Fibroblast of mammary gland (primary cell): ENCODE measurements around the gene CDO1.

Experiments used
- DNase-seq: peaks from one replicate; pipeline ENCODE4 v3.0.0-alpha.2; 2010; ENCODE audit warnings: low read depth
- H3K4me3 ChIP-seq: 2 replicates; pipeline ENCODE4 v1.5.1; 2011; ENCODE audit warnings: low read depth, mild to moderate bottlenecking, low read length, moderate library complexity; ENCODE audit not compliant: control insufficient read depth
- TF ChIP-seq, protein P1 (sequence below): conservative IDR thresholded peaks from 2 replicates; pipeline ENCODE4 v1.5.1; 2011; ENCODE audit warnings: low read depth, low read length, inconsistent platforms; ENCODE audit not compliant: control insufficient read depth, insufficient read depth

Gene CDO1

DNA sequence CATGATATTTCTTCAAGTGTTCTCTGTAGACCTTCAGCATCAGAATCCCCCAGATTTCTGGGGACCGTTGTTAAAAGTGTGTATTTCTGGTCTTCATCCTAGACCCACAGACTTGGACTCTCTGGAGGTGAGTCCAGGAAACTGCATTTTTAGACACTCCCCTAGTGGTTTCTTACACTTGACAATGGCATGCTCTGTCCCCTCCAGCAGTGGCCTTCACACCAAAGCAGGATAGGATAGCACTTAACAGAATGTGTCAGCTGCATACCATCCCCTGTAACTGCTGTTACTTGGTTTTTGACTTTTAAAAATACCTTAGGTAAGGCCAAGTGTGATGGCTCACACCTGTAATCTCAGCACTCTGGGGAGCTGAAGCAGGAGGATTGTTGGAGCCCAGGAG lies 20.8 kb downstream of the CDO1 start:
- H3K4me3 ChIP-seq = no peak overlapping the region
- DNase-seq = no peak
- TF ChIP-seq, protein P1, sequence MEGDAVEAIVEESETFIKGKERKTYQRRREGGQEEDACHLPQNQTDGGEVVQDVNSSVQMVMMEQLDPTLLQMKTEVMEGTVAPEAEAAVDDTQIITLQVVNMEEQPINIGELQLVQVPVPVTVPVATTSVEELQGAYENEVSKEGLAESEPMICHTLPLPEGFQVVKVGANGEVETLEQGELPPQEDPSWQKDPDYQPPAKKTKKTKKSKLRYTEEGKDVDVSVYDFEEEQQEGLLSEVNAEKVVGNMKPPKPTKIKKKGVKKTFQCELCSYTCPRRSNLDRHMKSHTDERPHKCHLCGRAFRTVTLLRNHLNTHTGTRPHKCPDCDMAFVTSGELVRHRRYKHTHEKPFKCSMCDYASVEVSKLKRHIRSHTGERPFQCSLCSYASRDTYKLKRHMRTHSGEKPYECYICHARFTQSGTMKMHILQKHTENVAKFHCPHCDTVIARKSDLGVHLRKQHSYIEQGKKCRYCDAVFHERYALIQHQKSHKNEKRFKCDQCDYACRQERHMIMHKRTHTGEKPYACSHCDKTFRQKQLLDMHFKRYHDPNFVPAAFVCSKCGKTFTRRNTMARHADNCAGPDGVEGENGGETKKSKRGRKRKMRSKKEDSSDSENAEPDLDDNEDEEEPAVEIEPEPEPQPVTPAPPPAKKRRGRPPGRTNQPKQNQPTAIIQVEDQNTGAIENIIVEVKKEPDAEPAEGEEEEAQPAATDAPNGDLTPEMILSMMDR = no peak

DNA sequence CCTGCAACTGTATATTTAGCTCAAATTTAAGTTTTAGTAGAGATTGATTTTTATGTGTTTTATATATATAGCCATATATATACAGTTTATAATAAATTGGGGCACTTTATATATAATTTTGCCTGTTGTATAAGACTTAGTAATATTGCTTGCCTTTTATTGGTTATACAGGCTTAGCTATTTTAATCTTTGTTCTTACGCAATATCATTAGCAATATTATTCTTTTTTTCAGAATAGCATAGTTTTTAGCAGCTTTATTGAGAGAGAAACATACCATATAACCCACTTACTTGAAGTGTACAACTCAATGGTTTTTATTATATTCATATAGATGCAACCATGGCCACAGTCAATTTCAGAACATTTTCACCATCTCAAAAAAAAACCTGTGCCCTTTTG lies 28.0 kb downstream of the CDO1 start:
- TF ChIP-seq, protein P1 = no peak
- no peak for DNase-seq
- H3K4me3 ChIP-seq = no peak overlapping the region

DNA sequence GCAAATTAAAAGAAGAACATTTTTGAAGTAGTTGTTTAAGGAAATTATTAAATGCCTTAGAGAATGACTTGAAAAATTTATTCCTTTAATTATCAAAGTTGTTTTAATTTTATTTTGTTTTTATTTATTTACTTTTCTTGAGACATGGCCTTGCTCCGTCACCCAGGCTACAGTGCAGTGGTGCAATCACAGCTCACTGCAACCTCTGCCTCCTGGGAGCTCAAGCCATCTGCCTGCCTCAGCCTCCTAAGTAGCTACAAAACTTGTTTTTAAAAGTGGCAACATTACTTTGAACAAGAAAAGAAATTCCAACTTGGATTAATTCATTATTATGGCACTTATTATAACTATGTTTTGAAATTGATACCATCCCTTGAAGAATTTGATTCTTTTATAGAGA lies 29.0 kb downstream of the CDO1 start:
- no peak for DNase-seq
- no peak overlapping the region for H3K4me3 ChIP-seq
- TF ChIP-seq, protein P1 = no peak

DNA sequence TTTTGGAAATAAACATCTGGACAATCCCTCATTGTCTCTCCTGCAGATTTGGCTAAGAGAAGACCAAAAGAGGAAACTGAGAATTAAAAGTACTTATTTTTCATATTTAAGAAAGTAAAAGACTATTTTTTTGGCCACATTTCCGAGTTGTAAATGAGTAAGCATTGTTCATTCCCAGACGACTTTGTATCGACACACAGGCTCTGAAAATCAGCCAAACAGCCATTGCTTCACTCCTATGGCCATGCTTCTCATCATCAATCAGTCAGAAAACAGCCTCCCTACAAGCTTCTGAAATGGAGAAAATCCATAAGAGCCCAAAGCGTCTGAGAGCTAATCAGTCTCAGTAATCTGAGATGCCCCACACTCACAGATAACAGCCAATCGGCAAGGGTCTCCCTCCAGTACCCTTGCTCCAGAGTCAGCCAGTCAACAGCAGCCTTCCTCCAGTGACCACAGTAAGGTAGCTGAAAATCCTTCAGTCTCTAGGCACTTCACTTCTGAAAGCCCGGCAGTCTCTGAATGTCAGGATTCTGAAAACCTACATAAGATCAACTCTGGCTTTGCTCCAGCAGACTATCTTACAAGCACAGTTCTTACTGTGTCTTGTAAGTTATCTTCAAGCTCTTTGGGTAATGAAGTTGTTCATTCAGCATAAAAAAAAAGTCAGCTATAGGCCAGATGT lies 30.9 kb downstream of the CDO1 start:
- no peak overlapping the region for H3K4me3 ChIP-seq
- TF ChIP-seq, protein P1 = no peak
- peak; percentile 55 for DNase-seq

DNA sequence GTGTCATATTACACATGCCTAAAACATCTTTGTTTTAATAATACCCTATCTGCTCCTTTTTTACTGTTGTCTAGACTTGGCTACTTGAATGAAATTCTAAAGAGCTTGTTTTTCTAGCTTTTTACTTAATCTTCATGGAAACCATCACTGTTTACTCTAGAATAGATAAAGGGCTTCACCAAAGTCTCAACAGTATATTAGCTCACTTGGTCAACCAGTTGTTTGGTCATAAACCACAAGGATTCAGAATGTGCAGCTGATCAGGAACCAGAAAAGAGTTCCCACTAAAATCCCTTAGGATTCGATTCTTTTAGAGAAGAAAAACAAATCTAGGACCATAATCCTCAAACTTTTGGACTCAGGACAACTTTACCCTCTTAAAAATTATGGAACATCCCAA lies 38.0 kb downstream of the CDO1 start:
- TF ChIP-seq, protein P1 = no peak
- no peak for DNase-seq
- H3K4me3 ChIP-seq = no peak overlapping the region

DNA sequence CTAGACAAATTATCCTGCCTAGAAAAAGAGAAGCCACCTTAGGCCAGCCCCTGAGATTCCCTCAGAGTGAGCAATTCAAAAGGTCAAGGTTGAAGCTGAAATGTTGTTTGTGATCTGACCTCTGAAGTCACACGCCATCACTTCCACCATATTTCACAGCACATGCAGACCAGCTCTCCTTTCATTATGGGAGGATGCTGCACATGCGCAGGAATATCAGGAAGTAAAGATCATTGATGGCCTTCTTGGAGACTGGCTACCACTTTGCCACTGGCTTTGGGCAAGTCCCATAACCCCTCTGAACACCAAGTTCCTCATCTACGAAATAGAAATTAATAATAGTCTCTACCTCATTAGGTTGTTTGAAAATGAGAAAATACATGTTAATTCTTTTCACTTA lies 39.5 kb downstream of the CDO1 start:
- no peak overlapping the region for H3K4me3 ChIP-seq
- no peak for DNase-seq
- TF ChIP-seq, protein P1 = no peak

DNA sequence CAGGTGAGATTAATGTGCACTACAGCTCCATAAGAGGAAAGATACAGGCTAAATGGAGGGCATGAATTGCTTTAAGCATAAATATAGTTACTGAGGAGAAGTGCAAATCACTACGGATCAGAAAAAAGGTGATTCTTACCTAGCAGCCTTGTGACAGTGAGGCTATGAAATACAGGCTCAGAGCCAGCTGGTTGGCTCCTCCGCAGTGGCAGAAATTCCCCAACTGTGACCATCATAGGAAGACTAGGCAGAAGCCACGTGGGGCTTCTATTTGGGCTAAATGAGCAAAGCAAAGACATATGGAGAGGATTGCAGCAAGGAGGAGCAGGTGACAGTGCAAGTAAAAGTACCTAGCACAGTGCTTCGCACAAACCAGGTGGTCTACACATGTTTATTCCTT lies 40.5 kb downstream of the CDO1 start:
- TF ChIP-seq, protein P1 = no peak
- H3K4me3 ChIP-seq = no peak overlapping the region
- no peak for DNase-seq
